ENCODE data around the gene ROBO1. TPM values are rescaled to one million over a fixed set of nuclear protein-coding genes. Genes with fewer than 3 reads are reported as not detected.

ROBO1 gene
- total RNA-seq, 1 donor from 2014 or later, result 73.8 TPM

- Mint-ChIP-seq H3K4me3 (ENCODE audit: unreplicated experiment) (no peak overlapping the region), H3K27ac (ENCODE audit: unreplicated experiment) (no peak overlapping the region), H3K27me3 (ENCODE audit: unreplicated experiment) (no peaks in the 10 kb centered on the region), H3K36me3 (ENCODE audit: unreplicated experiment) (peaks cover 10% of the 10 kb centered on the region), H3K4me1 (ENCODE audit: unreplicated experiment) (peaks cover 9% of the 10 kb centered on the region), H3K9me3 (ENCODE audit: unreplicated experiment) (peaks cover 12% of the 10 kb centered on the region)
- DNase-seq (ENCODE audit: extremely low spot score, unreplicated experiment), result no peak
- no peak for TF ChIP-seq CTCF (IDR thresholded peaks at IDR 0.05)
Observed at GRCh38 chr3:78906930-78907329, 860.9 kb downstream of the ROBO1 start.

- no peaks in the 10 kb centered on the region for H3K27me3 Mint-ChIP-seq (ENCODE audit: unreplicated experiment)
- no peak overlapping the region for H3K27ac Mint-ChIP-seq (ENCODE audit: unreplicated experiment)
- peaks cover 10% of the 10 kb centered on the region for H3K36me3 Mint-ChIP-seq (ENCODE audit: unreplicated experiment)
- H3K9me3 Mint-ChIP-seq (ENCODE audit: unreplicated experiment), result peaks cover 12% of the 10 kb centered on the region
- TF ChIP-seq CTCF (IDR thresholded peaks at IDR 0.05), result no peak
- H3K4me1 Mint-ChIP-seq (ENCODE audit: unreplicated experiment), result peaks cover 9% of the 10 kb centered on the region
- no peak for DNase-seq (ENCODE audit: extremely low spot score, unreplicated experiment)
- H3K4me3 Mint-ChIP-seq (ENCODE audit: unreplicated experiment), result no peak overlapping the region
Observed at GRCh38 chr3:78906245-78906644, 861.6 kb downstream of the ROBO1 start.

- no peak for DNase-seq (ENCODE audit: extremely low spot score, unreplicated experiment)
- H3K4me3 Mint-ChIP-seq (ENCODE audit: unreplicated experiment), result no peak overlapping the region
- H3K9me3 Mint-ChIP-seq (ENCODE audit: unreplicated experiment), result peaks cover 10% of the 10 kb centered on the region
- H3K27ac Mint-ChIP-seq (ENCODE audit: unreplicated experiment), result no peak overlapping the region
- peaks cover 9% of the 10 kb centered on the region for H3K36me3 Mint-ChIP-seq (ENCODE audit: unreplicated experiment)
- H3K4me1 Mint-ChIP-seq (ENCODE audit: unreplicated experiment), result peaks cover 13% of the 10 kb centered on the region
- TF ChIP-seq CTCF (IDR thresholded peaks at IDR 0.05), result no peak
- H3K27me3 Mint-ChIP-seq (ENCODE audit: unreplicated experiment), result no peaks in the 10 kb centered on the region
Observed at GRCh38 chr3:78905700-78906099, 862.1 kb downstream of the ROBO1 start.

GRCh38 chr3:78901544-78901943 is 866.3 kb downstream of the ROBO1 start:
- Mint-ChIP-seq H3K9me3 (ENCODE audit: unreplicated experiment) (no peaks in the 10 kb centered on the region), H3K36me3 (ENCODE audit: unreplicated experiment) (no peaks in the 10 kb centered on the region), H3K4me3 (ENCODE audit: unreplicated experiment) (no peak overlapping the region), H3K27ac (ENCODE audit: unreplicated experiment) (no peak overlapping the region), H3K27me3 (ENCODE audit: unreplicated experiment) (no peaks in the 10 kb centered on the region), H3K4me1 (ENCODE audit: unreplicated experiment) (peaks cover 16% of the 10 kb centered on the region)
- no peak for TF ChIP-seq CTCF (IDR thresholded peaks at IDR 0.05)
- DNase-seq (ENCODE audit: extremely low spot score, unreplicated experiment), result no peak

GRCh38 chr3:78900880-78901279 is 866.9 kb downstream of the ROBO1 start:
- H3K27me3 Mint-ChIP-seq (ENCODE audit: unreplicated experiment), result no peaks in the 10 kb centered on the region
- H3K4me1 Mint-ChIP-seq (ENCODE audit: unreplicated experiment), result peaks cover 16% of the 10 kb centered on the region
- H3K4me3 Mint-ChIP-seq (ENCODE audit: unreplicated experiment), result no peak overlapping the region
- no peak for TF ChIP-seq CTCF (IDR thresholded peaks at IDR 0.05)
- H3K27ac Mint-ChIP-seq (ENCODE audit: unreplicated experiment), result no peak overlapping the region
- no peaks in the 10 kb centered on the region for H3K9me3 Mint-ChIP-seq (ENCODE audit: unreplicated experiment)
- no peaks in the 10 kb centered on the region for H3K36me3 Mint-ChIP-seq (ENCODE audit: unreplicated experiment)
- no peak for DNase-seq (ENCODE audit: extremely low spot score, unreplicated experiment)

All from osteocyte (in vitro differentiated cells).